ENCODE data around the gene IFT52.

DNA sequence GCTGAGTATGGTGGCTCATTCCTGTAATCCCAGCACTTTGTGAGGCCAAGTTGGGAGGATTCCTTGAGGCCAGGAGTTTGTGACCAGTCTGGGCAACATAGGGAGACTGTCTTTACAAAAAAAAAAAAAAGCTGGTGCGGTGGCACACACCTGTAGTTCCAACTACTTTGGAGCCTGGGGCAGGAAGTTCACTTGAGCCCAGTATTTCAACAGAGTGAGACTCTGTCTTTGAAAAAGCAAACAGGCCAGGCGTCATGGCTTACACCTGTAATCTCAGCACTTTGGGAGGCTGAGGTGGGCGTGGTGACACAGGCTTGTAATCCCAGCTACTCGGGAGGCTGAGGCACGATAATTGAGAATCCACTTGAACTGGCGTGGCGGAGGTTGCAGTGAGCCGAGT lies 104.8 kb downstream of the IFT52 start:
- TF ChIP-seq, protein P1, sequence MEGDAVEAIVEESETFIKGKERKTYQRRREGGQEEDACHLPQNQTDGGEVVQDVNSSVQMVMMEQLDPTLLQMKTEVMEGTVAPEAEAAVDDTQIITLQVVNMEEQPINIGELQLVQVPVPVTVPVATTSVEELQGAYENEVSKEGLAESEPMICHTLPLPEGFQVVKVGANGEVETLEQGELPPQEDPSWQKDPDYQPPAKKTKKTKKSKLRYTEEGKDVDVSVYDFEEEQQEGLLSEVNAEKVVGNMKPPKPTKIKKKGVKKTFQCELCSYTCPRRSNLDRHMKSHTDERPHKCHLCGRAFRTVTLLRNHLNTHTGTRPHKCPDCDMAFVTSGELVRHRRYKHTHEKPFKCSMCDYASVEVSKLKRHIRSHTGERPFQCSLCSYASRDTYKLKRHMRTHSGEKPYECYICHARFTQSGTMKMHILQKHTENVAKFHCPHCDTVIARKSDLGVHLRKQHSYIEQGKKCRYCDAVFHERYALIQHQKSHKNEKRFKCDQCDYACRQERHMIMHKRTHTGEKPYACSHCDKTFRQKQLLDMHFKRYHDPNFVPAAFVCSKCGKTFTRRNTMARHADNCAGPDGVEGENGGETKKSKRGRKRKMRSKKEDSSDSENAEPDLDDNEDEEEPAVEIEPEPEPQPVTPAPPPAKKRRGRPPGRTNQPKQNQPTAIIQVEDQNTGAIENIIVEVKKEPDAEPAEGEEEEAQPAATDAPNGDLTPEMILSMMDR (IDR thresholded peaks at IDR 0.05; ENCODE audit: low read depth, low read length, poor library complexity, severe bottlenecking) = no peak
- TF ChIP-seq EZH2phosphoT487 (IDR thresholded peaks at IDR 0.05; ENCODE audit: borderline replicate concordance, low read length) = no peak

All from DOHH2 (cell line).